IMR-90 (cell line): ENCODE measurements around the gene SERPINA6. TPM values are rescaled to one million over a fixed set of nuclear protein-coding genes. Genes with fewer than 3 reads are reported as not detected.

Experiments used
- ATAC-seq: fragments of 200-7000 bp; cut with Tn5 transposase; 2 replicates; pipeline ENCODE4 v1.9.1; 2020; ENCODE audit warnings: low read depth, mild to moderate bottlenecking, moderate library complexity
- Bru-seq: library from RNA; stranded (reverse); fragments of 400-500 nt; gene quantifications from one replicate; lab custom pipeline; 2021; lab: Mats Ljungman, UMichigan
- BruChase-seq, 2 experiments: library from RNA; stranded (reverse); fragments of 400-500 nt; gene quantifications; one replicate each; lab custom pipeline; 2021; lab: Mats Ljungman, UMichigan
- BruUV-seq: library from RNA; stranded (reverse); fragments of 400-500 nt; replicated peaks from 2 replicates; lab custom pipeline; 2021; lab: Mats Ljungman, UMichigan
- CTCF ChIA-PET: fragments of 300-600 bp; formaldehyde crosslinking; extraction: SDS; loops from one replicate; lab custom pipeline; 2021; ENCODE audit warnings: antibody characterized with exemption; lab: Yijun Ruan, JAX
- POLR2A ChIA-PET: fragments of 300-600 bp; sonication (Branson Sonifier 250); formaldehyde crosslinking; loops from one replicate; lab custom pipeline; 2022; ENCODE audit warnings: antibody characterized with exemption; ENCODE audit not compliant: unreplicated experiment; lab: Charles Lee
- DNase-seq: peaks from one replicate; pipeline ENCODE4 v3.0.0; 2013
- H2AFZ ChIP-seq: replicated peaks from 2 replicates; pipeline ENCODE3; 2013; ENCODE audit warnings: low read length, mild to moderate bottlenecking; ENCODE audit not compliant: poor library complexity
- H2AK5ac ChIP-seq: 2 replicates; pipeline ENCODE4 v1.6.1; 2013; ENCODE audit warnings: low read depth, low read length, inconsistent platforms
- H2AK9ac ChIP-seq: replicated peaks from 2 replicates; pipeline ENCODE3; 2013; ENCODE audit warnings: mild to moderate bottlenecking, low read depth, low read length, moderate library complexity; ENCODE audit not compliant: poor library complexity
- H2BK120ac ChIP-seq: 2 replicates; pipeline ENCODE4 v1.6.1; 2013; ENCODE audit warnings: low read depth, low read length, inconsistent platforms
- H2BK15ac ChIP-seq: 3 replicates; pipeline ENCODE4 v1.6.1; 2013; ENCODE audit warnings: low read depth, low read length, inconsistent platforms
- H2BK20ac ChIP-seq: 2 replicates; pipeline ENCODE4 v1.6.1; 2013; ENCODE audit warnings: low read depth, mild to moderate bottlenecking, inconsistent platforms, low read length, moderate library complexity
- H2BK5ac ChIP-seq: 2 replicates; pipeline ENCODE4 v1.6.1; 2013; ENCODE audit warnings: mild to moderate bottlenecking, low read depth, low read length, inconsistent platforms; ENCODE audit not compliant: poor library complexity, severe bottlenecking
- H3K14ac ChIP-seq: replicated peaks from 2 replicates; pipeline ENCODE4 v1.6.1; 2013; ENCODE audit warnings: low read depth, low read length, inconsistent platforms
- H3K18ac ChIP-seq: 2 replicates; pipeline ENCODE4 v1.6.1; 2013; ENCODE audit warnings: low read depth, low read length, control low read depth
- H3K23ac ChIP-seq: 2 replicates; pipeline ENCODE4 v1.6.1; 2013; ENCODE audit warnings: low read depth, low read length, inconsistent platforms
- H3K27ac ChIP-seq: 2 replicates; pipeline ENCODE4 v1.5.1; 2013; ENCODE audit warnings: mild to moderate bottlenecking, control low read depth, low read length; ENCODE audit not compliant: insufficient read depth
- H3K27me3 ChIP-seq: 2 replicates; pipeline ENCODE4 v1.6.1; 2013; ENCODE audit warnings: low read length; ENCODE audit not compliant: control insufficient read depth, insufficient read depth
- H3K36me3 ChIP-seq: 2 replicates; pipeline ENCODE4 v1.6.1; 2013; ENCODE audit warnings: low read length, mixed read lengths; ENCODE audit not compliant: control insufficient read depth, insufficient read depth
- H3K4ac ChIP-seq: 2 replicates; pipeline ENCODE4 v1.6.1; 2013; ENCODE audit warnings: low read depth, low read length, inconsistent platforms
- H3K4me1 ChIP-seq: 2 replicates; pipeline ENCODE4 v1.6.1; 2013; ENCODE audit warnings: low read length, mixed read lengths; ENCODE audit not compliant: control insufficient read depth, insufficient read depth
- H3K4me2 ChIP-seq: 2 replicates; pipeline ENCODE4 v1.6.1; 2013; ENCODE audit warnings: low read depth, mild to moderate bottlenecking, control low read depth, low read length, moderate library complexity
- H3K4me3 ChIP-seq: 2 replicates; pipeline ENCODE4 v1.5.1; 2013; ENCODE audit warnings: low read depth, mild to moderate bottlenecking, control low read depth, low read length, moderate library complexity; ENCODE audit not compliant: insufficient read depth
- H3K56ac ChIP-seq: 2 replicates; pipeline ENCODE4 v1.6.1; 2013; ENCODE audit warnings: low read length, inconsistent platforms; ENCODE audit not compliant: insufficient read depth; ENCODE audit errors: extremely low read depth
- H3K79me1 ChIP-seq, 2 experiments: 2 replicates each; pipeline ENCODE4 v1.6.1; 2013; ENCODE audit warnings: low read length in 2 of 2, inconsistent platforms in 1 of 2, low read depth in 1 of 2
- H3K9ac ChIP-seq: 2 replicates; pipeline ENCODE4 v1.6.1; 2013; ENCODE audit warnings: low read depth, low read length, control low read depth
- H3K9me1 ChIP-seq: 2 replicates; pipeline ENCODE4 v1.6.1; 2013; ENCODE audit warnings: low read length, inconsistent platforms; ENCODE audit not compliant: insufficient read depth
- H3K9me3 ChIP-seq: 2 replicates; pipeline ENCODE4 v1.6.1; 2013; ENCODE audit warnings: low read length; ENCODE audit not compliant: control insufficient read depth, insufficient read depth
- H4K20me1 ChIP-seq: 2 replicates; pipeline ENCODE4 v1.6.1; 2013; ENCODE audit warnings: low read length, inconsistent platforms; ENCODE audit not compliant: insufficient read depth
- H4K5ac ChIP-seq: 2 replicates; pipeline ENCODE4 v1.6.1; 2013; ENCODE audit warnings: mild to moderate bottlenecking, low read depth, low read length, control low read depth
- H4K8ac ChIP-seq, 2 experiments: 2 replicates each; pipeline ENCODE4 v1.6.1; 2013; ENCODE audit warnings: low read depth in 2 of 2, low read length in 2 of 2, control low read depth in 1 of 2, inconsistent platforms in 1 of 2
- H4K91ac ChIP-seq: 2 replicates; pipeline ENCODE4 v1.6.1; 2013; ENCODE audit warnings: low read depth, low read length, inconsistent platforms; ENCODE audit not compliant: insufficient read depth
- CEBPB ChIP-seq: IDR thresholded peaks from 2 replicates; pipeline ENCODE4 v1.6.1; 2012; ENCODE audit warnings: low read depth, low read length, improper control_type of control experiment
- CHD1 ChIP-seq: IDR thresholded peaks from 2 replicates; pipeline ENCODE4 v1.6.1; 2012; ENCODE audit warnings: low read depth, low read length, improper control_type of control experiment
- ELK1 ChIP-seq: fragments of 150-350 bp; IDR thresholded peaks from 2 replicates; pipeline ENCODE4 v1.6.1; 2016; ENCODE audit warnings: low read depth, mild to moderate bottlenecking, low read length, moderate library complexity, borderline replicate concordance
- MAZ ChIP-seq: IDR thresholded peaks from 2 replicates; pipeline ENCODE4 v1.6.1; 2012; ENCODE audit warnings: low read depth, mild to moderate bottlenecking, low read length, improper control_type of control experiment, moderate library complexity, borderline replicate concordance
- RCOR1 ChIP-seq: IDR thresholded peaks from 2 replicates; pipeline ENCODE4 v1.6.1; 2012; ENCODE audit warnings: mild to moderate bottlenecking, low read length, improper control_type of control experiment; ENCODE audit not compliant: insufficient replicate concordance
- WGBS, 2 experiments: methylation state at CpG; one replicate each; pipeline versions ENCODE4 v1.1.5 to v1.1.7; 2013; ENCODE audit warnings: missing lambda C conversion rate in 2 of 2; ENCODE audit not compliant: insufficient read length in 1 of 2; ENCODE audit errors: extremely low coverage in 2 of 2; 5-methylcytosine and 5-hydroxymethylcytosine counted together
- dilution Hi-C: fragments of 300-500 bp; cut with HindIII; formaldehyde crosslinking; loops from one replicate; pipeline ENCODE4 v1.14.3; 2018; ENCODE audit warnings: low sequenced_read_pairs; ENCODE audit not compliant: unreplicated experiment
- in situ Hi-C: fragments of 300-500 bp; cut with MboI; formaldehyde crosslinking; loops from 3 replicates; pipeline ENCODE4 v1.14.3; 2019; ENCODE audit warnings: low sequenced_read_pairs, inconsistent platforms, mixed read lengths
- intact Hi-C: fragments of 100-400 bp; cut with micrococcal nuclease; formaldehyde crosslinking; loops from 2 replicates; pipeline ENCODE4 v1.10.0; 2022
- long read RNA-seq: library from polyadenylated mRNA; unstranded; transcript quantifications from one replicate; pipeline ENCODE4 v2.0.0, GENCODE V29; 2021; ENCODE audit not compliant: unreplicated experiment
- polyA plus RNA-seq, 3 experiments: library from polyadenylated mRNA; depleted of rRNA; stranded (reverse); fragments of >200 nt; gene quantifications; 2 replicates each; pipeline ENCODE4 v1.2.3, GENCODE V29; 2012; ENCODE audit warnings: low replicate concordance in 1 of 3
- total RNA-seq: library from RNA; depleted of rRNA; stranded (reverse); fragments of >200 nt; gene quantifications from 2 replicates; pipeline ENCODE4 v1.2.3, GENCODE V29; 2012; rRNA removed

Gene SERPINA6
- total RNA-seq (not detected in 2 replicates), polyA plus RNA-seq (2012; rRNA removed) (not detected in 2 replicates), Bru-seq, nascent RNA (not detected), BruChase-seq, experiment 1, labeled RNA remaining after a 6-hour chase (not detected), BruChase-seq, experiment 2, labeled RNA remaining after a 2-hour chase (not detected)
- not detected in 2 replicates for polyA plus RNA-seq (2012; cell fraction: cytosol; rRNA removed)
- not detected in 2 replicates for polyA plus RNA-seq (2012; cell fraction: nucleus; rRNA removed; ENCODE audit: low replicate concordance)
- long read RNA-seq = 0 reads

GRCh38 chr14:94322648-94323570 is at the start of gene SERPINA6:
Gene SERPINA6, minus strand, starts transcription at chr14:94323336. Its CDS starts 8,688 bp downstream, at chr14:94314648.
- H4K20me1 ChIP-seq = no peaks in the 10 kb centered on the region
- H3K79me1 ChIP-seq = no peaks in the 10 kb centered on the region
- ChIA-PET POLR2A (no interaction called here), CTCF (no interaction called here)
- H3K4ac ChIP-seq = no peak within 1 kb of the TSS
- H3K14ac ChIP-seq = no peak within 1 kb of the TSS
- no peaks in the 10 kb centered on the region; the same call in 1 of the 2 replicates for H3K27me3 ChIP-seq
- H4K8ac ChIP-seq = no peak within 1 kb of the TSS
- H3K9me3 ChIP-seq = no peaks in the 10 kb centered on the region; the same call in 1 of the 2 replicates
- H3K27ac ChIP-seq = no peak within 1 kb of the TSS
- no peak within 1 kb of the TSS for H4K91ac ChIP-seq
- dilution Hi-C loops (no loop called here), in situ Hi-C loops (no loop called here), intact Hi-C loops (no loop called here)
- no peak within 1 kb of the TSS for H2AK9ac ChIP-seq
- no peak within 1 kb of the TSS for H2BK15ac ChIP-seq
- no peak within 1 kb of the TSS for H2AFZ ChIP-seq
- H3K4me3 ChIP-seq = no peak within 1 kb of the TSS
- H4K5ac ChIP-seq = no peak within 1 kb of the TSS
- no peak within 1 kb of the TSS for H3K18ac ChIP-seq
- no peak within 1 kb of the TSS for H2AK5ac ChIP-seq
- WGBS, 2 experiments = no CpG with 5 or more reads among the region's 15 CpGs
- H3K9me1 ChIP-seq = no peaks in the 10 kb centered on the region
- BruUV-seq = no TSS peak
- no peaks in the 10 kb centered on the region for H3K36me3 ChIP-seq
- H2BK5ac ChIP-seq = no peak within 1 kb of the TSS
- DNase-seq = peak; percentile 22
- no peak within 1 kb of the TSS for H3K4me2 ChIP-seq
- TF ChIP-seq RCOR1 (no peak), CEBPB (no peak; the same call in 1 of the 2 replicates), CHD1 (no peak), ELK1 (no peak), MAZ (no peak)
- no peak within 1 kb of the TSS for H3K56ac ChIP-seq
- no peak within 1 kb of the TSS for H3K9ac ChIP-seq
- ATAC-seq = peak; percentile 29; the same call in 1 of the 2 replicates
- H3K23ac ChIP-seq = no peak within 1 kb of the TSS
- no peak within 1 kb of the TSS for H2BK120ac ChIP-seq
- H2BK20ac ChIP-seq = no peak within 1 kb of the TSS
- no peaks in the 10 kb centered on the region; the same call in 1 of the 2 replicates for H3K4me1 ChIP-seq
